ENCODE measurements around the gene PCSK1. TPM values are rescaled to one million over a fixed set of nuclear protein-coding genes. Genes with fewer than 3 reads are reported as not detected.

The PCSK1 gene
- total and polyA plus RNA-seq, 8 donors = 0.18 to 4.8 (median 0.58) TPM; not detected in 4

GRCh38 chr5:96350678-96351077 lies 82.4 kb downstream of the PCSK1 start:
- 64 to 73% (median 67%) methylated on average over 2 of the region's 2 CpGs for WGBS, 5 donors
- H3K27me3 ChIP-seq = no peaks in the 10 kb centered on the region
- H3K9me3 ChIP-seq = no peaks in the 10 kb centered on the region
- TF ChIP-seq POLR2AphosphoS5 (IDR thresholded peaks at IDR 0.05) (no peak), CTCF (IDR thresholded peaks at IDR 0.05) (no peak), POLR2A (IDR thresholded peaks at IDR 0.05) (no peak), EP300 (IDR thresholded peaks at IDR 0.05) (no peak)
- H3K27ac ChIP-seq = no peak overlapping the region
- H3K4me3 ChIP-seq = no peak overlapping the region
- peaks cover 0 to 2% (median 0%) of the 10 kb centered on the region in 4 donors for H3K4me1 ChIP-seq
- DNase-seq = no peak
- intact Hi-C loops (cut with DNase I; ENCODE audit: low total_unique reads) = no loop called here
- no peaks in the 10 kb centered on the region for H3K36me3 ChIP-seq

- H3K36me3 ChIP-seq = no peaks in the 10 kb centered on the region
- H3K27me3 ChIP-seq = no peaks in the 10 kb centered on the region
- H3K27ac ChIP-seq = no peak overlapping the region
- TF ChIP-seq CTCF (IDR thresholded peaks at IDR 0.05) (no peak), EP300 (IDR thresholded peaks at IDR 0.05) (no peak), POLR2AphosphoS5 (IDR thresholded peaks at IDR 0.05) (no peak), POLR2A (IDR thresholded peaks at IDR 0.05) (no peak)
- H3K9me3 ChIP-seq = no peaks in the 10 kb centered on the region
- H3K4me3 ChIP-seq = no peak overlapping the region
- WGBS, 5 donors = 84 to 95% (median 95%) methylated on average over 1 of the region's 1 CpG
- DNase-seq = no peak
- H3K4me1 ChIP-seq = peaks cover 0 to 22% (median 3%) of the 10 kb centered on the region in 4 donors
- intact Hi-C loops (cut with DNase I; ENCODE audit: low total_unique reads) = loop anchor here (5.0 kb wide), 1 partner anchor 249 kb away; no protein-coding TSS in a partner anchor
Measured at GRCh38 chr5:96348536-96348935, 84.5 kb downstream of the PCSK1 start.

GRCh38 chr5:96347502-96348292 lies 85.4 kb downstream of the PCSK1 start:
- intact Hi-C loops (cut with DNase I; ENCODE audit: low total_unique reads) = loop anchor here (5.0 kb wide), 1 partner anchor 250 kb away; no protein-coding TSS in a partner anchor
- no peak overlapping the region for H3K4me3 ChIP-seq
- WGBS, 5 donors = 77 to 83% (median 81%) methylated on average over 4 of the region's 4 CpGs
- peaks cover 0 to 27% (median 3%) of the 10 kb centered on the region in 4 donors for H3K4me1 ChIP-seq
- no peaks in the 10 kb centered on the region for H3K27me3 ChIP-seq
- DNase-seq = no peak
- no peak for TF ChIP-seq CTCF (IDR thresholded peaks at IDR 0.05)
- no peak for TF ChIP-seq POLR2AphosphoS5 (IDR thresholded peaks at IDR 0.05)
- no peak for TF ChIP-seq POLR2A (IDR thresholded peaks at IDR 0.05)
- no peak for TF ChIP-seq EP300 (IDR thresholded peaks at IDR 0.05)
- no peak overlapping the region for H3K27ac ChIP-seq
- no peaks in the 10 kb centered on the region for H3K9me3 ChIP-seq
- no peaks in the 10 kb centered on the region for H3K36me3 ChIP-seq

- Histone ChIP-seq H3K27ac (peak overlapping the region in 3 of 5 donors; percentile 7 to 64 (median 54)), H3K27me3 (no peaks in the 10 kb centered on the region), H3K4me1 (peaks cover 4 to 32% (median 6%) of the 10 kb centered on the region in 4 donors), H3K36me3 (no peaks in the 10 kb centered on the region), H3K4me3 (no peak overlapping the region), H3K9me3 (no peaks in the 10 kb centered on the region)
- intact Hi-C loops (cut with DNase I; ENCODE audit: low total_unique reads) = loop anchor here (5.0 kb wide), 1 partner anchor 252 kb away; no protein-coding TSS in a partner anchor
- TF ChIP-seq EP300 (IDR thresholded peaks at IDR 0.05) (no peak), CTCF (IDR thresholded peaks at IDR 0.05) (peak in 4 of 7 experiments; percentile 21 to 80 (median 59)), POLR2A (IDR thresholded peaks at IDR 0.05) (no peak), POLR2AphosphoS5 (IDR thresholded peaks at IDR 0.05) (peak in 1 of 3 donors; percentile 73)
- WGBS, 5 donors = 28 to 35% (median 32%) methylated on average over 6 of the region's 6 CpGs
- peak; percentile 73 to 87 for DNase-seq
Measured at GRCh38 chr5:96344678-96345577, 88.1 kb downstream of the PCSK1 start.

Measured in stomach (tissue), 9 donors.